Keratinocyte (primary cell): ENCODE measurements around the gene SCARB1.

Experiments used
- EZH2 ChIP-seq: IDR thresholded peaks from one replicate; pipeline ENCODE4 v1.6.1; 2012; ENCODE audit warnings: inconsistent platforms, mild to moderate bottlenecking, low read length, moderate library complexity
- TF ChIP-seq, protein P1 (sequence below), 3 experiments: IDR thresholded peaks in 1 of 3; conservative IDR thresholded peaks in 1 of 3; optimal IDR thresholded peaks in 1 of 3; 2 replicates in 2 of 3; 3 replicates in 1 of 3; pipeline versions ENCODE3 to v1.5.1; 2011; ENCODE audit warnings: low read length in 3 of 3, mild to moderate bottlenecking in 3 of 3, moderate library complexity in 2 of 3, control low read depth in 1 of 3, inconsistent platforms in 1 of 3; ENCODE audit not compliant: insufficient read depth in 2 of 3; ENCODE audit errors: extremely low read depth in 1 of 3

DNA sequence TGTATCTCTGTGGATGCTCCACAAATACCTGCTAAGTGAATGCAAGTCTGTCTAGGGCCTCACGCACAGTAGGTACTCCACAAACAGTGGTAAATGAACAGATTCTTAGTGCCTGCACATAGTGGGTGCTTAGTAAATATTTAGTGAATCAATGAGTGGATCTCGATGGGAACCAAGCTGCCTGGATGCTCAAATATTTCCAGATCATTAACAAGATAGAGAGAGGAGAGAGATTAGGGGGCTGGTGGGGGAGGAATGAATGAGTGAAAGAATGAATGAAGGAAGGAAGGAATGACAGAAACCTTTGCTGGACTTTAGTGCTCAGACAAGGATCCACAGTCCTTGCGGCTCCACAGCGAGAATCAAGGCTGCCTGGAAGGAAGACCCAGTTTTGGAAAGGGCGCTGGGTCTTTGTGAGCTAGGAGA, 118.2 kb downstream of the SCARB1 start:
- TF ChIP-seq, protein P1, sequence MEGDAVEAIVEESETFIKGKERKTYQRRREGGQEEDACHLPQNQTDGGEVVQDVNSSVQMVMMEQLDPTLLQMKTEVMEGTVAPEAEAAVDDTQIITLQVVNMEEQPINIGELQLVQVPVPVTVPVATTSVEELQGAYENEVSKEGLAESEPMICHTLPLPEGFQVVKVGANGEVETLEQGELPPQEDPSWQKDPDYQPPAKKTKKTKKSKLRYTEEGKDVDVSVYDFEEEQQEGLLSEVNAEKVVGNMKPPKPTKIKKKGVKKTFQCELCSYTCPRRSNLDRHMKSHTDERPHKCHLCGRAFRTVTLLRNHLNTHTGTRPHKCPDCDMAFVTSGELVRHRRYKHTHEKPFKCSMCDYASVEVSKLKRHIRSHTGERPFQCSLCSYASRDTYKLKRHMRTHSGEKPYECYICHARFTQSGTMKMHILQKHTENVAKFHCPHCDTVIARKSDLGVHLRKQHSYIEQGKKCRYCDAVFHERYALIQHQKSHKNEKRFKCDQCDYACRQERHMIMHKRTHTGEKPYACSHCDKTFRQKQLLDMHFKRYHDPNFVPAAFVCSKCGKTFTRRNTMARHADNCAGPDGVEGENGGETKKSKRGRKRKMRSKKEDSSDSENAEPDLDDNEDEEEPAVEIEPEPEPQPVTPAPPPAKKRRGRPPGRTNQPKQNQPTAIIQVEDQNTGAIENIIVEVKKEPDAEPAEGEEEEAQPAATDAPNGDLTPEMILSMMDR (optimal IDR thresholded peaks at IDR 0.05 in 1 of 3, IDR thresholded peaks at IDR 0.05 in 1 of 3, conservative IDR thresholded peaks at IDR 0.05 in 1 of 3; ENCODE audit: extremely low read depth in 1 of 3, insufficient read depth in 2 of 3, low read length in 3 of 3), result no peak
- TF ChIP-seq EZH2, result no peak
